ENCODE measurements around the gene SUFU. TPM values are rescaled to one million over a fixed set of nuclear protein-coding genes. Genes with fewer than 3 reads are reported as not detected.

The SUFU gene
- total and polyA plus RNA-seq, 2 of the 13 experiments (the other 11 are each of a cell fraction or from before 2014, with no cell fraction given): 2.9 to 5.5 TPM

GRCh38 chr10:102670871-102671434 lies 167.2 kb downstream of the SUFU start (continued):
- no peak for TF ChIP-seq MLXIP (CRISPR knock-in tag; IDR thresholded peaks at IDR 0.05; ENCODE audit: borderline replicate concordance)
- no peak for TF ChIP-seq ZSCAN9 (CRISPR knock-in tag; IDR thresholded peaks at IDR 0.05; ENCODE audit: borderline replicate concordance)
- no peak for TF ChIP-seq ZNF616 (CRISPR knock-in tag; IDR thresholded peaks at IDR 0.05; ENCODE audit: low read depth)
- no peak for TF ChIP-seq SRSF9 (IDR thresholded peaks at IDR 0.05; ENCODE audit: borderline replicate concordance, insufficient read depth, low read depth, low read length, poor library complexity, severe bottlenecking)
- no peak for TF ChIP-seq IRF1 (CRISPR knock-in tag; IDR thresholded peaks at IDR 0.05; ENCODE audit: low read depth)
- no peak for TF ChIP-seq SKIL (CRISPR knock-in tag; IDR thresholded peaks at IDR 0.05; ENCODE audit: borderline replicate concordance)
- no peak for TF ChIP-seq U2AF2 (IDR thresholded peaks at IDR 0.05; ENCODE audit: low read depth, low read length)
- no peak for TF ChIP-seq ZNF510 (CRISPR knock-in tag; IDR thresholded peaks at IDR 0.05; ENCODE audit: low read depth)
- TF ChIP-seq ZNF407 (CRISPR knock-in tag; IDR thresholded peaks at IDR 0.05; ENCODE audit: not compliant biosample characterization): no peak
- no peak for TF ChIP-seq SMAD1 (CRISPR knock-in tag; IDR thresholded peaks at IDR 0.05; ENCODE audit: borderline replicate concordance, low read depth)
- TF ChIP-seq FOXC1 (CRISPR knock-in tag; IDR thresholded peaks at IDR 0.05; ENCODE audit: borderline replicate concordance): peak; percentile 61; the same call in 1 of the 2 replicates

Data from HepG2 (cell line).